GM19455 (cell line): ENCODE data around the gene C11orf58.
A peak's percentile ranks its signal among the peaks of the same experiment; 100 is the strongest.

Experiments used
- ATAC-seq: cut with Tn5 transposase; IDR thresholded peaks from one replicate; pipeline ENCODE4 v1.9.1; 2021; ENCODE audit not compliant: unreplicated experiment

C11orf58 gene

GRCh38 chr11:16784666-16785065, 46.2 kb downstream of the C11orf58 start:
- ATAC-seq, result no peak

GRCh38 chr11:16785520-16786128, 47.2 kb downstream of the C11orf58 start:
- peak; percentile 74 for ATAC-seq

- ATAC-seq, result no peak
Measured at GRCh38 chr11:16786131-16786530, 47.7 kb downstream of the C11orf58 start.

- no peak for ATAC-seq
Measured at GRCh38 chr11:16787035-16787742, 48.7 kb downstream of the C11orf58 start.

GRCh38 chr11:16788141-16789062, 50.0 kb downstream of the C11orf58 start:
- peak; percentile 71 for ATAC-seq

GRCh38 chr11:16789063-16789420, 50.6 kb downstream of the C11orf58 start:
- ATAC-seq, result no peak

- ATAC-seq, result no peak
Measured at GRCh38 chr11:16789560-16790485, 51.4 kb downstream of the C11orf58 start.

GRCh38 chr11:16790486-16791190, 52.2 kb downstream of the C11orf58 start:
- no peak for ATAC-seq

- no peak for ATAC-seq
Measured at GRCh38 chr11:16791191-16791961, 52.9 kb downstream of the C11orf58 start.

- ATAC-seq, result no peak
Measured at GRCh38 chr11:16792426-16792825, 54.0 kb downstream of the C11orf58 start.

- ATAC-seq, result no peak
Measured at GRCh38 chr11:16793009-16793408, 54.6 kb downstream of the C11orf58 start.

- no peak for ATAC-seq
Measured at GRCh38 chr11:16793511-16793910, 55.1 kb downstream of the C11orf58 start.

- ATAC-seq, result no peak
Measured at GRCh38 chr11:16794047-16794818, 55.8 kb downstream of the C11orf58 start.

GRCh38 chr11:16795146-16795545, 56.7 kb downstream of the C11orf58 start:
- no peak for ATAC-seq

- no peak for ATAC-seq
Measured at GRCh38 chr11:16796311-16796710, 57.9 kb downstream of the C11orf58 start.

GRCh38 chr11:16797776-16798175, 59.3 kb downstream of the C11orf58 start:
- ATAC-seq, result no peak

- no peak for ATAC-seq
Measured at GRCh38 chr11:16799221-16799620, 60.8 kb downstream of the C11orf58 start.

- no peak for ATAC-seq
Measured at GRCh38 chr11:16799890-16800289, 61.4 kb downstream of the C11orf58 start.

GRCh38 chr11:16800382-16800781, 61.9 kb downstream of the C11orf58 start:
- no peak for ATAC-seq
